Ovary (tissue), 9 donors: ENCODE results near the gene RRAD. TPM values are rescaled to one million over a fixed set of nuclear protein-coding genes. Genes with fewer than 3 reads are reported as not detected.
A peak's percentile ranks its signal among the peaks of the same experiment; 100 is the strongest.
"Not testable (repeated sequence)": the region's sequence is repeated elsewhere in the genome, so short reads cannot be mapped to it uniquely, and the experiment has no call there.

ENCODE experiments used
- DNase-seq, 5 donors: peaks; one replicate each; pipeline ENCODE4 v3.0.0-alpha.2; 2019 to 2020
- H3K27ac ChIP-seq, 2 donors: fragments of 200-600 bp; one replicate each; pipeline versions ENCODE4 v1.5.1 to v1.8.0; 2019 to 2022
- H3K27me3 ChIP-seq: fragments of 200-600 bp; one replicate; pipeline ENCODE4 v1.8.0; 2022
- H3K36me3 ChIP-seq: fragments of 200-600 bp; sonication (generic); one replicate; pipeline ENCODE4 v1.5.1; 2019
- H3K4me1 ChIP-seq: one replicate; pipeline ENCODE4 v1.8.1; 2013; ENCODE audit warnings: mild to moderate bottlenecking, moderate library complexity; ENCODE audit not compliant: insufficient read depth
- H3K4me3 ChIP-seq: fragments of 200-600 bp; sonication (generic); one replicate; pipeline ENCODE4 v1.5.1; 2017
- H3K9me3 ChIP-seq, 2 donors: fragments of 200-600 bp in 1 of 2; sonication (generic) in 1 of 2; one replicate each; pipeline versions ENCODE4 v1.5.1 to v1.8.1; 2013 to 2019; ENCODE audit warnings: mild to moderate bottlenecking in 1 of 2, moderate library complexity in 1 of 2
- CTCF ChIP-seq, 3 donors: fragments of 450-650 bp in 2 of 3; fragments of 200-600 bp in 1 of 3; IDR thresholded peaks; one replicate each; pipeline versions ENCODE4 v1.5.1 to v1.8.0; 2016 to 2022; ENCODE audit warnings: antibody characterized with exemption in 3 of 3, mild to moderate bottlenecking in 1 of 3
- EP300 ChIP-seq: sonication (generic); formaldehyde crosslinking; IDR thresholded peaks from one replicate; pipeline ENCODE4 v1.6.1; 2017; ENCODE audit warnings: antibody characterized with exemption
- POLR2A ChIP-seq: fragments of 450-650 bp; IDR thresholded peaks from one replicate; pipeline ENCODE4 v1.6.1; 2017; ENCODE audit warnings: antibody characterized with exemption, mild to moderate bottlenecking, moderate library complexity
- WGBS, 3 donors: extraction: QIAGEN DNeasy Blood & Tissue Kit in 1 of 3; methylation state at CpG; one replicate each; pipeline versions ENCODE4 v1.1.5 to v1.1.7; 2013 to 2017; 5-methylcytosine and 5-hydroxymethylcytosine counted together
- intact Hi-C, 4 donors: fragments of 100-400 bp; cut with DNase I; formaldehyde crosslinking; loops; one replicate each; pipeline versions ENCODE4 v1.11.0 to v1.15.1; 2022 to 2023
- polyA plus RNA-seq, 2 donors: library from polyadenylated mRNA; stranded (reverse); fragments of 200-250 nt in 1 of 2; fragments of 350-450 nt in 1 of 2; fragmentation: Illumina TruSeq in 1 of 2; extraction: RNeasy Lipid Tissue Mini Kit (QIAGEN cat#74804) in 1 of 2; gene quantifications; one replicate each; pipeline ENCODE4 v1.2.3, GENCODE V29; 2013 to 2014
- total RNA-seq, 7 donors: library from RNA; depleted of rRNA in 2 of 7; stranded (reverse); fragments of >200 nt in 2 of 7; fragmentation: NEBNext Ultra II Directional in 3 of 7; extraction: Animal tissue kit (Norgen Biotek cat#: 25700) in 3 of 7; gene quantifications; one replicate each; pipeline versions ENCODE4 v1.1.0 to v1.2.4, GENCODE V29; 2016 to 2023
- donor health status: DM: no; HTN: no; CAD: no; lungs with moderate emphysema.
- donor health status: DM: no; HTN: no; CAD: no.
- donor health status: Bipolar disorder and iron deficiency.
- donor health status: DM: yes; HTN: yes; CAD: no.
- donor health status: DM: no; HTN: no; CAD: no.
- donor health status: DM: yes; HTN: yes; CAD: no.

RRAD gene
- total and polyA plus RNA-seq, 9 donors = 2.3 to 43.1 (median 12.1) TPM

GRCh38 chr16:66961065-66961744 is 35.9 kb upstream of the RRAD start, which contains the start of gene CES3:
TSS of gene CES3 (plus strand) at chr16:66961266. CDS start at chr16:66961308, 42 bp downstream.
- DNase-seq = peak in 1 of 5 donors; percentile 63
- Histone ChIP-seq H3K4me1 (no peaks in the 10 kb centered on the region), H3K36me3 (no peaks in the 10 kb centered on the region), H3K27me3 (no peaks in the 10 kb centered on the region), H3K4me3 (no peak within 1 kb of the TSS), H3K27ac (no peak within 1 kb of the TSS), H3K9me3 (no peaks in the 10 kb centered on the region)
- intact Hi-C loops = loop anchor here in 1 of 4 donors (5.0 to 10.0 kb wide), 2 partner anchors 196 to 434 kb away; partner anchors contain the start of genes FBXL8, TPPP3 and TRADD
- TF ChIP-seq CTCF (IDR thresholded peaks at IDR 0.05) (no peak), EP300 (no peak), POLR2A (no peak)
- WGBS, 3 donors = 64 to 70% (median 65%) methylated on average over 16 of the region's 16 CpGs

- DNase-seq = no peak
- WGBS, 3 donors = 73 to 89% (median 78%) methylated on average over 1 of the region's 1 CpG
- no peaks in the 10 kb centered on the region for H3K27me3 ChIP-seq
- no peak overlapping the region for H3K4me3 ChIP-seq
- TF ChIP-seq CTCF (IDR thresholded peaks at IDR 0.05) (no peak), EP300 (no peak), POLR2A (no peak)
- no peak overlapping the region for H3K27ac ChIP-seq
- H3K4me1 ChIP-seq = no peaks in the 10 kb centered on the region
- intact Hi-C loops = loop anchor here in 1 of 4 donors (5.0 to 10.0 kb wide), 2 partner anchors 197 to 435 kb away; partner anchors contain the start of genes FBXL8, TPPP3 and TRADD
- no peaks in the 10 kb centered on the region for H3K9me3 ChIP-seq
- no peaks in the 10 kb centered on the region for H3K36me3 ChIP-seq
Observed at GRCh38 chr16:66960270-66960669, 34.9 kb upstream of the RRAD start.

GRCh38 chr16:66959704-66960161 is 34.4 kb upstream of the RRAD start:
- no peak overlapping the region for H3K4me3 ChIP-seq
- H3K36me3 ChIP-seq = no peaks in the 10 kb centered on the region
- H3K27ac ChIP-seq = no peak overlapping the region
- DNase-seq = no peak
- no peaks in the 10 kb centered on the region for H3K4me1 ChIP-seq
- WGBS, 3 donors = 46 to 61% (median 60%) methylated on average over 5 of the region's 5 CpGs
- no peaks in the 10 kb centered on the region for H3K27me3 ChIP-seq
- TF ChIP-seq EP300 (no peak), POLR2A (no peak), CTCF (IDR thresholded peaks at IDR 0.05) (no peak)
- intact Hi-C loops = loop anchor here in 1 of 4 donors (5.0 to 10.0 kb wide), 2 partner anchors 198 to 435 kb away; partner anchors contain the start of genes FBXL8, TPPP3 and TRADD
- H3K9me3 ChIP-seq = no peaks in the 10 kb centered on the region

GRCh38 chr16:66958857-66959703 is 33.7 kb upstream of the RRAD start:
- no peak overlapping the region for H3K27ac ChIP-seq
- no peaks in the 10 kb centered on the region for H3K9me3 ChIP-seq
- H3K4me3 ChIP-seq = no peak overlapping the region
- no peak for TF ChIP-seq CTCF (IDR thresholded peaks at IDR 0.05)
- TF ChIP-seq POLR2A = no peak
- no peak for TF ChIP-seq EP300
- 76 to 81% (median 76%) methylated on average over 7 of the region's 7 CpGs for WGBS, 3 donors
- no peak for DNase-seq
- no peaks in the 10 kb centered on the region for H3K27me3 ChIP-seq
- H3K36me3 ChIP-seq = no peaks in the 10 kb centered on the region
- H3K4me1 ChIP-seq = no peaks in the 10 kb centered on the region
- intact Hi-C loops = no loop called here

- intact Hi-C loops, H3K4me3 ChIP-seq, DNase-seq, H3K4me1 ChIP-seq, H3K27me3 ChIP-seq, H3K9me3 ChIP-seq, H3K36me3 ChIP-seq, H3K27ac ChIP-seq: not testable (repeated sequence)
- whole genome bisulfite sequencing, 3 donors = 43 to 55% (median 53%) methylated on average over 1 of the region's 1 CpG
Observed at GRCh38 chr16:66956154-66956457, 30.8 kb upstream of the RRAD start.

- WGBS, 3 donors = 22 to 44% (median 27%) methylated on average over 17 of the region's 17 CpGs
- intact Hi-C loops, H3K4me3 ChIP-seq, H3K9me3 ChIP-seq, DNase-seq, H3K27me3 ChIP-seq, H3K4me1 ChIP-seq, H3K36me3 ChIP-seq: not testable (repeated sequence)
- H3K27ac ChIP-seq = peak overlapping the region in 1 of 2 donors; percentile 24
Observed at GRCh38 chr16:66955363-66956153, 30.2 kb upstream of the RRAD start.
